Measurements from ENCODE around the gene SPRR3. TPM values are rescaled to one million over a fixed set of nuclear protein-coding genes. Genes with fewer than 3 reads are reported as not detected.
"Not testable (repeated sequence)": the region's sequence is repeated elsewhere in the genome, so short reads cannot be mapped to it uniquely, and the experiment has no call there.

The SPRR3 gene
- total RNA-seq, 1 donor from 2014 or later = not detected

DNA sequence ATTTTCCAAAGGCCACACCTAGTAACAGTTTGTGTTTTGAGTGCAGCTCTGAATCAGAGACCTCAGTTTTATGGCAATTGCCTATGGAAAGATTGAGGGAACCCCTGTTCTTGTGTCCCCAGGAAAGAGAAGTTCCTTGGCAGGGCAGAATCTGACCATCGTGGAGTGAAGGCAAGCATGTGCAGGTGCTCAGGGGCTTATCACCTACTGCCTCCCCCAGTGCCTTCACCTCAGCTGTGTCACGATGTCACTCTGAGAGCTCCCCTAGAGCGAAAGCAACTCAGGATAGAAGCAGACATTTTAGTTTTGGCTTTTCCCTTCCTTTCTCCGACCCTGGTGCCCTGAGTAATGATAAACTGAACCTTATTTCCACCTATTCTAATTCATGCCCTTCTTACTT is 19.5 kb upstream of the SPRR3 start:
- DNase-seq (ENCODE audit: low spot score) = no peak
- no peak for ATAC-seq

DNA sequence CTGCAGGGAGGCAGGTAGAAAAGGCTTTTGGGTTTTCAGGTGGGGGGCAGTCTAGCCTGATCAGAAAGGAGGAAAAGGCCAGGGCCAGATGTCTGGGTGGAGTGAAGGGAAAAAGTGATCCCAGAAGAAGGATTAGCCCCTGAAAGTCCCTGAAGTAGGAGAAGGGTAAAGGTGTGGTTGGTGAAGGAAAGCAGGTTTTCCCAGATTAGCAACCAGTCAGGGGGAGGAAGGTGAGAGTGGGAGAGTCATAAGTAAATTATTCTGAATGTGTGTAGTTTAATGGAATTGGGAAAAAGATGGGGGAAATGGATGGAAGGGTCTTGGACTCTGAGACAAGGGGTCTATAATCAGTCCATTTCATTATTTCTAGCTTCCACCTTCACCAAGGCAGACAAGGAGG is 18.3 kb upstream of the SPRR3 start:
- no peak for ATAC-seq
- DNase-seq (ENCODE audit: low spot score) = no peak

DNA sequence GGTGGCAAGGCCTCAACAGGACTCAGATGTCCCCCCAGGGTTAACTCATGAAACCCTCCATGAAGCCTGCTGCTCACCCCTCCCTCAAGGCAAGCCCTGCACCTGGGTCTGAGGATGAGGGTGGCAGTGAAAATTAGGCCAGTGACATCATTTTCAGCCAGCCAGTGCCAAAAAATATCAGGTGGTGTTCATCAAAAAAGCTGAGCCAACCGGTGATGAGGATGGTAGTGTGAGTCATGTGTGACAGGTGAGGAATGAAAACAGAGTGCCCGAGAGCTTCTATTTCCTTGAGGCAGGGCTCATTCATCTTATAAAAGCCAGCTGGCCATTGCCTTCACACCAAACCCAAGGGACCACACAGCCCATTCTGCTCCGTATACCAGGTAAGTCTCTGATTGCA is 17.8 kb upstream of the SPRR3 start, which contains the start of gene SPRR1A:
TSS of gene SPRR1A (plus strand) at position 339 of the 400 bp plus-strand sequence. CDS start 1,150 bp downstream, outside the sequence.
- no peak for DNase-seq (ENCODE audit: low spot score)
- no peak for ATAC-seq

DNA sequence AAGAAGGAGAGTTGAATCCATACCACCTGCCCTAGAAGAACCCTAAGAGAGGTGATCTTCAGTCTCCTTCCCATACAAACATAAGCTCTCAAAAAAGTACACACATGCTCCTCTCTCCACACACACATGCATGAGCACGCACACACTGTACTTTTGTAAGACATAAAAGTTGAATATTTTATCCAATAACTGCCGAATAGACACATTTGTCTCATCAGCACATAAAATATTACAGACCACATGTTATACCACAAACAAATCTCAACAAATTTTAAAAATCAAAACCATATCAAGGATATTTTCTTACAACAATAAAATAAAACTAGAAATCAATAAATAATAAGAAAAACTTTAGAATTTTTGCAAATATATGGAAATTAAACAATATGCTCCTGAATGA is 15.0 kb upstream of the SPRR3 start:
- ATAC-seq = no peak

DNA sequence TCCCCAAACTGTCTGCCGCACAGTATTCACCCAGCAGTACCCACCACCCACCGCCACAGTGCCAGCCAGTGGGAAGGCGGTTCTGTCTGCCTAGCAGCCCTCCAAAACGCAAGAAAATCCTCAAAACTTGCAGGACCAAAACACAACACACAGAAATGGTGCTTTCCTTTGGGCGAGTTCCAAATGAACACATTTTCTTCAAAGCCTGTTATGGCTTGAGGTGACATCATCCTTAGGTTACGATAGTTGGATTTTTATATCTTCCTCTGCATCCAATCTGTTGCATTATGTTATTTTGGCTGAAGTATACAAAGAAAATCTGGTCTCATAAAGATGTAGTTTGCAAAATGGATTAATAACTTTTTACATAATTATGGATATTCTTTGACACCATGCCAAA is 8.4 kb upstream of the SPRR3 start:
- ATAC-seq (no peak), DNase-seq (ENCODE audit: low spot score) (no peak)

More for the DNA sequence above, 15.0 kb upstream of the SPRR3 start:
- no peak for DNase-seq (ENCODE audit: low spot score)

DNA sequence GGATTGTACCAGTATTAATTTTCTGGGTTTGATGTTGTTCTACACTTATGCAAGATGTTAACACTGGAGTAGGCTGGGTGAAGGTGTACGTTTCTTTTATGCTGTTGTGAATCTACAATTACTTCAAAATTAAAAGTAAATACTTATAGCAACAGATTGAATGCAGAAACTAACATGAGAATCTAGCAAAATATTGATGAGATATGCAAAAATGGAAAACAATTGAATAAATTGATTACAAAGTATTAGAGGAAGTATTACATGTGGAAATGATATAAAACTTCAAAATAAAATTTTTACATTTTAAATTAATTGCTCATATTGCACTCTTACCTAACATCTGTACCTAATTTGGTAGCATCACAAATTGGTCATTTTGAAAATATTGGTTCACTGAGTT is 5.7 kb upstream of the SPRR3 start:
- no peak for DNase-seq (ENCODE audit: low spot score)
- ATAC-seq = no peak

DNA sequence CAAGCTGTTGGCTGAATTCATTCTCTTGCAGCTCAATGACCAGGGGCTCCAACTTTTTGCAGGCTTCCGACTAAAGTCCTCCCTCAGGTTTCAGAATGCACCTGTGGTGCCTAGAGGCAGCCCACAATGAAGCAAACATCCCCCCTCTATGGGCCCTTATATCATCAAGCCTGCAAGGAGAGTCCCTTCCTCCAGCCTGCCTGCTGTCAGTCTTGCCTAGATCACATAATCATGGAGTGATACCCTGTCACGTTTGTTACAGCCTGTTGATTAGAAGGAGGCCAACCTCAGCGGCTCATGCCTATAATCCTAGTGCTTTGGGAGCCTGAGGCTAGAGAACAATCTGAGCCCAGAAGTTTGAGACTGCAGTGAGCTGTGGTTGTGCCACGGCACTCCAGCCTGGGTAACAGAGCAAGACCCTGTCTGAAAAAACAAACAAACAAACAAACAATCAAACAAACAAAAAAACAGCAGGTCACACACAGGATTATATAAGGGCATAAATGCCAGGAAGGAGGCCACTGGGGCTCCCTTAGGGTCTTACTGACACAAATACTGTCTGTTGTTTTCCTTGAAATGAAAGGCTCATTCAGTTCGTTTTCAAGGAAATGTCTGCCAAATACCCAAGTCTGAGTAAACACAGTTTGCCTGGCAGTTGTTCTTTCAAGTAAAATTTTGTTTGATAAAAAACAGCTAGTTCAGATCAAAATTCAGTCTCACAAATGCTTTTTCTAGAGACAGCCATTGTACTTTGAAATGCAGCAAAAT is 4.7 kb upstream of the SPRR3 start:
- no peak for ATAC-seq

DNA sequence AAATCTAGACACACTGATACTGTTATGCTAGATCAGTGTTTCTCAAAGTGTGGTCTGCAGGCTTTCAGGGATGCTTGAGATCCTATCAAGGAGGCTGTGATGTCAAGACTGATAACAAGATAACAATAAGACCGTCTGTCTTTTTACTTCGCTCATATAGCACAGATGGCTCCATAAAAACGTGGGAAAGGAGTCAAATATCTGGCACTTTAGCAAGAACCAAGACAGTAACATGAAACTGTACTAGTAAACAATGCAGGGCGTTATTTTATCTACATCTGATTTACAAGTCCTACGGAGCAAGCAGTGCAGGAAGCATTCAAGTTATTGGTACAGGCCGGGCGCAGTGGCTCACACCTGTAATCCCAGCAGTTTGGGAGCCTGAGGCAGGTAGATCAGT is 3.6 kb upstream of the SPRR3 start:
- ATAC-seq (no peak), DNase-seq (ENCODE audit: low spot score) (no peak)

More for the DNA sequence above, 4.7 kb upstream of the SPRR3 start:
- DNase-seq (ENCODE audit: low spot score) = no peak

DNA sequence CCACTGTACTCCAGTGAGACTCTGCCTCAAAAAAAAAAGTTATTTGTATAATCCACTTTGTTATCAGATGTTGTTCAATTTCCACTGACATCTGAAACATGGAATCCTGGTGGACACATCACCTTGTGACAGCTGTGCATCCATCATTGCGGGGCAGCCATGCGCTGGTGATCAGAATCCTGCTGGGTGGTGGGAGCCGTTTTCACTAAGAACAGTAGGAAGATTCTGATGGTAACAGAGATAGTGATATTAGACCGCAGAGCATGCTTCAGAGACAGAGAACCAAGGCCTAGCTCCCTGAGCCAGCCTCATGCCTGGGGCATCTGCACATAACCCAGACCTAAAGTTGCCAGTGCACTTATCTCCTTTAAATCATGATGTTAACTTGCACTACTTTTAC is 3.1 kb upstream of the SPRR3 start:
- ATAC-seq = no peak
- DNase-seq (ENCODE audit: low spot score) = no peak

DNA sequence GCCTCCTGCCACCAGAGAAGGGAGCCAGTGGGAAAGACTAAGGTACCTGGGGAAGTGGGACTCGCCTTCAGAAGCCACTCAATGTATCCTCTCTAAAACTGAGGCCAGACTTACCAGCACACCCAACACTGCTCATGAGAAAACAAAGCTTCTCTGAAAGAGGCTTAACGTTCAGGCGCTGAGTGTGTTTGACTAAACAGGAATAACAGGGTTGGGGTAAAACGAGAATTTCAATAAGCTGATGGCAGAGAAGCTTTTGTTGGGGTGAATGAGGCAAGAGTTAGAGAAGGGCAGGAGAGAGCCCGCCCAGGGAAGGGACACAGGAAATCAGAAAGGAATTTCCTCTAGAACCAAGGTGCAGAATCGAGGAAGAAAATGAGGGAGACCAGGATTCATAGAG is 1.7 kb upstream of the SPRR3 start:
- no peak for DNase-seq (ENCODE audit: low spot score)
- no peak for ATAC-seq

DNA sequence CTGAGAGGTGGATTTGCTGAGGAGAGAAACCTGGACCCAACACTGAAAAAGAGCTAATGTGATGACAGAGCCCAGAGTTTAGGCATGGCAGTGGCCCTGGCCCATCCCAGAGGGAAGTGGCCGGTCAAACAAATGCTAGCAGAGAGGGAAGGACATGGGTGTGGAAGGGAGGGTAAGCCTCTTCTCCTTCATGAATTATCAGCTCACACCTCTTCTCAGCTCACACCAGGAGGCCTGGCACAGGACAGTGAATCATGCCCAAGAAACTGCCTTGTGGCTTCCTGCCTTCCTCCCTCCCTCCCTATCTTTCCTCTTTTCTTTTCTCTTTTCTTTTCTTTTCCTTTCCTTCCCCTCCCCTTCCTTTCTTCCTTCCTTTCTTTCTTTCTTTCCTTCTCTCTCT is 1.3 kb upstream of the SPRR3 start:
- DNase-seq (ENCODE audit: low spot score) (no peak), ATAC-seq (no peak)

DNA sequence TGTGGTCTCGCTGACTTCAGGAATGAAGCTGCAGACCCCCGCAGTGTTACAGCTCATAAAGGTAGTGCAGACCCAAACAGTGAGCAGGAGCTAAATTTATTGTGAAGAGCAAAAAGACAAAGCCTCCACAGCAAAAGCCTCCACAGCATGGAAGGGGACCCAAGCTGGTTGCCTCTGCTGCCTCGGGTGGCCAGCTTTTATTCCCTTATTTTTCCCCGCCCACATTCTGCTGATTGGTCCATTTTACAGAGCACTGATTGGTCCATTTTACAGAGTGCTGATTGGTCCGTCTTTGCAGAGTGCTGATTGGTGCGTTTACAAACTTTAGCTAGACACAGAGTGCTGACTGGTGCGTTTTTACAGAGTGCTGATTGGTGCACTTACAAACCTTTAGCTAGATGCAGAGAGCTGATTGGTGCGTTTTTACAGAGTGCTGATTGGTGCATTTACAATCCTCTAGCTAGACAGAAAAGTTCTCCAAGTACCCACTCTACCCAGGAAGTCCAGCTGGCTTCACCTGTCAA is 9.7 kb downstream of the SPRR3 start:
- DNase-seq (ENCODE audit: low spot score); ATAC-seq: not testable (repeated sequence)

DNA sequence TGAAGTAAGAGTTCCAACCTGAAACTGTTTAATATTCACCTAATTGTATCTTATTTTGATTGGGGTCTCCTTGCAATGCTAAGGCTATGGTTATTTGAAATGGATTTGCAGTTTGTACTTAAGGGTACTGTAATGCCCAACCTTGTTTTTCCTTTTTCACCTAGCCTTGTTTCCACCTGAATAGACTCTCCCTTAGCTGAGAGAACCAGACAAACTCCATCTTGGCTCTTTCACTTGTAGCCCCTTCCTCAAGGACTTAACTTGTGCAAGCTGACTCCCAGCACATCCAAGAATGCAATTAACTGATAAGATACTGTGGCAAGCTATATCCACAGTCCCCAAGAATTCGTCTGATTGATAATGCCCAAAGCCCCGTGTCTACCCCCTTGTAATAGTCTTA is 20.3 kb downstream of the SPRR3 start:
- not testable (repeated sequence) for ATAC-seq; DNase-seq (ENCODE audit: low spot score)

DNA sequence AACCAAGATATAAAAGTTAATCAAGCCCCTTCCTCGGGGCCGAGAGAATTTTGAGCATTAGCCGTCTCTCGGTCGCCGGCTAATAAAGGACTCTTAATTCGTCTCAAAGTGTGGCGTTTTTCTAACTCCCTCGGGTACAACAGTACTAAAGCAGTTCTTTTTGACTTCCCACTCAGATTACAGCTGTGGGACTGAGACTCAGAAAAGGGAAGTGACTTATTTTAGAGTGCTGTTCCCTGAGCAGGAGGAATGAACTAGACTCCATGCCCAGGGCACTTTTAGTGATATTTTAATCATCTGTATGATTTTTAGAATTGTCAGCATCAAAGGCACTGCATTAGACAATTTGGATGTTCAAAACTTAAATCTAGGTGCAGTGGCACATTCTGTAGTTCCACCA is 20.8 kb downstream of the SPRR3 start:
- DNase-seq (ENCODE audit: low spot score); ATAC-seq: not testable (repeated sequence)

DNA sequence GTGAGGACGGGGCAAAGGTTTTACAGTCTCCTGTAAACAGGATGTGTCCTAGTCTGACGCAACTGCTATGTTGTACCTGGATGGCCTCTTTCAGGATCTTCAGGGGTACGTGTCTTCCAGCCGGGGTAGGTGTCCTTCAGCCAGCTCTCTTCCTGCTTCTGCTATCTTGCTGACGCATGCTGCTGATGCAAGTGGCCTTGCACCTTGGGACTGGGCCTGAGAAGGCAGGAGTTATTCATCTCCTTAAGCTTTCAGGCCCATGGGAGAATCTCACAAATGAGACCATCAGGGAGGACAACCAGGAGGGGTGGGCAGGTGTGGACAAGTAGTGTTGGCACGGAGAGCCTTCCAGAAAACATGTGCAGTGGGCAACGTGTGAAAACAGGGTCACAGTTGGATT is 21.6 kb downstream of the SPRR3 start:
- DNase-seq (ENCODE audit: low spot score) = no peak
- no peak for ATAC-seq

DNA sequence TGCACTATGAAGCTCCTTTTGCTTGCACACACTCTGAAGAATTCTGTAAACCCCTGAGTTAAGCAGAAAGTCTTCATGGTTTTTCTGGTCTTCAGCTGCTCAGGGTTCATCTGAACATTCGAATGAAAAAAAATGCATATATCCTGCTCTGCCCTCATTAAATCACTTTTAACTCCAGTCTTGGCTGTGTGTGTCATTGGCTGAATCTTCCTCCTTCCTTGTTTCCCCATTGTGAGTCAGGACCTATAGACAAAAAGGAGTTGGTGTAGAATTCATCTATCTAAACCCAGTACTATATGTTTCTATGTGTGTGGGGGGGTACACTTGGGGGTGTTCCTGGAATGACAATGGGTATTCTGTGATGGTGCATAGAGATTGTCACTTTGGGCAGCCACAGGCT is 22.9 kb downstream of the SPRR3 start:
- ATAC-seq (no peak), DNase-seq (ENCODE audit: low spot score) (no peak)

DNA sequence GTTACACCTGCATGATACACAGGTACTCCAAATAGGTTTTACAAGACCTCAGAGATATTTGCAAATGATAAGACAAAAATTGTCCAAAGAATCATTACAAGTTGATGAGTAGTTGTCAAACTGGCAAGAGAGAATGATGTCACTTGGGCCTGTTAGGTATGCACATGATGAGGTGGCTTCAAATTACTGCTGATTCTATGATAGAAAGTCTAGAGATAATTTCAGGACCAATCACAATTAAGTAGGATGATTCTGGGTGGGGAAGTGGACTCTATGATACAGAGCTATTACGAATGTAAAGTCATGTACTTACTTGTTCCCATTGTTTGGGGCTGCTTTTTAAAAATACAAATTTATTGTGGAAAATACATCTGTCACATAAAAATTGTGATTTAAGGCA is 24.2 kb downstream of the SPRR3 start:
- DNase-seq (ENCODE audit: low spot score) (no peak), ATAC-seq (no peak)

DNA sequence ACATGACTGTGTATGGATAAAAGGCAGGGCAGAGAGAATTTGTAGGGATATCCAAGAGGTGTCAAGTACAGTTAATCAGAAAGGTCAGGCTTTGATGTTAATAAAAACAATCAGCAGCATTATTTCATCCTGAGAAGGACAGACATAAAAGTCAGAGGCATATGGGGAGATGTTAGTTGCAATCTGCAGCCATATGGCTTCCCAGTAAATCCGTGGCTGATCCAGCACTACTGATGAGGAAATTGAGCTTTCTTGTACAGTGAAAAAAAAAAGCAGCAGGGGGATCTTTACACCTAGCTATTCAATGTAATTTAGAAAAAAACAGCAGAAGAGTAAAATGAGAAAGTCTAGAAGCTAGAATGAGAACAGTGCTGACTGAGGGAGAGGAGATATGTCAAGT is 27.2 kb downstream of the SPRR3 start:
- ATAC-seq (no peak), DNase-seq (ENCODE audit: low spot score) (no peak)

DNA sequence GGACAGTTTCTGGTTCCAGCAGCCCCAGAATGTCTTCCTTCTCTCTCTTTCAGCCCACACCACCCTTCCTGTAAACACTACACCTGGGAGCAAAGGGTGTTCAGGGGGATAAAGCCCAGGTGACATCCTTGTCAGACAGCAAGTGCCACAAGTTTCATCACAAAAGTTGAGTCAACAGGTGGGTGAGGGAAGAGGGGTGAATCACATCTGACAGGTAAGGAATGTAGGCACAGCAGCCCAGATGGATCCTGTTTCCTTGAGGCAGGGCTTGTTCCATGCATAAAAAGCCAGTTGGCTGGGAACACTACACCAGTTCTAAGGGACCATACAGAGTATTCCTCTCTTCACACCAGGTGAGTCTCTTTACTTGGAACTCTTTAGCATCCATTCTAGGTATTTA is 29.3 kb downstream of the SPRR3 start, which contains the start of gene SPRR1B:
TSS of gene SPRR1B (plus strand) at position 309 of the 400 bp plus-strand sequence. CDS start 1,143 bp downstream, outside the sequence.
- DNase-seq (ENCODE audit: low spot score) (no peak), ATAC-seq (no peak)

DNA sequence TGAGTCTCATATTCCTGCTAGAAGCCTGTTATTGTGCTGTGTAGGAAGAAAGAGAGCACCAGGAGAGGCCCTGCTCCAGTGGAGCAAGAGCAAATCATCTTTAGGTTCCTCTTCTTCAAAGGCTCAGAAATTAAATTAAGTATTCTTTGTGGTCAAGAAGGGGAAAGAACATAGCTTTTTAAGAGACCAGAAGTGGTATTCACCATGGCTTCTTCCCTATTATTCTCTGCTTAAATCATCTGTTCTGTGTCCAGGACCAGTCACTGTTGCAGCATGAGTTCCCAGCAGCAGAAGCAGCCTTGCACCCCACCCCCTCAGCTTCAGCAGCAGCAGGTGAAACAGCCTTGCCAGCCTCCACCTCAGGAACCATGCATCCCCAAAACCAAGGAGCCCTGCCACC is 30.5 kb downstream of the SPRR3 start:
- ATAC-seq (no peak), DNase-seq (ENCODE audit: low spot score) (no peak)

DNA sequence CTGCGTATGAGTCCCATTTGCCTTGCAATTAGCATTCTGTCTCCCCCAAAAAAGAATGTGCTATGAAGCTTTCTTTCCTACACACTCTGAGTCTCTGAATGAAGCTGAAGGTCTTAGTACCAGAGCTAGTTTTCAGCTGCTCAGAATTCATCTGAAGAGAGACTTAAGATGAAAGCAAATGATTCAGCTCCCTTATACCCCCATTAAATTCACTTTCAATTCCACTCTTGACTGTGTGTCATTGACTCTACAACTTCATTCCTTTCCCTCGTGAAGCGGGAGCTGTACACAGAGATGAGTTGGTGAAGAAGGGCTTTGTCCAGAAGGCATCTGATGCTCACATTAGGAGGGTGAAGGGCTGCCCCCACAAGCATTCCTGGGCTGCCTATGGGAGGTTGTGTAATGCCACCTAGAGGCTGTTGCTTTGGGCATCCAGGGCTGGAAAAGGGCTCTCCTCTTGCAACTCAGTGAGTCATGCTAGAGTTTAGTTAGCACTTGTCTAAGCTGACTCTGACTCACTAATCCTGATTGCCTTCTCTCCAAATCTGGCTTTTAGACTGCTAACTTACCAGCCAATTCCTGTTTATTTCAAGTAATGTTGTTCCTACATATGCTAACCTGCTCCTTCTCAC is 31.2 kb downstream of the SPRR3 start:
- no peak for DNase-seq (ENCODE audit: low spot score)
- ATAC-seq = peak; percentile 53

DNA sequence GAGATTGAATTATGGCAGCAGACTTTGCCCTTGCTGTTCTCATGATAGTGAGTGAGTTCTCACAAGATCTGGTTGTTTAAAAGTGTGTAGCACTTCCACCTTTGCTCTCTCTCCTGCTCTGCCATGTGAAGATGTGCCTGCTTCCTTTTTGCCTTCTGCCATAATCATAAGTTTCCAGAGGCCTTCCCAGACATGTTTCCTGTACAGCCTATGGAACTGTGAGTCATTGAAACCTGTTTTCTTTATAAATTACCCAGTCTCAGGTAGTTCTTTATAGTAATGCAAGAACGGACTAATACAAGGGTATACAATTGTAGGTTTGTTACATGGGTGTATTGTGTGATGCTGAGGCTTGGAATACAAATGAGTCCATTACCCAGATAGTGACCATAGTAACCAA is 33.7 kb downstream of the SPRR3 start:
- ATAC-seq (no peak), DNase-seq (ENCODE audit: low spot score) (no peak)

All from left lobe of liver (tissue), 2 donors.